Small intestine (tissue), 7 donors: ENCODE results near the gene PTRH1. TPM values are rescaled to one million over a fixed set of nuclear protein-coding genes. Genes with fewer than 3 reads are reported as not detected.

Experiments used
- DNase-seq, 2 donors: peaks; one replicate each; pipeline versions ENCODE4 v3.0.0 to v3.0.0-alpha.2; 2013
- FAIRE-seq: peaks from 2 replicates; lab custom pipeline; 2012; peaks lifted over from hg19 to GRCh38; lab: Jason Lieb, UNC
- H3K27ac ChIP-seq, 3 donors: one replicate each; pipeline ENCODE4 v1.5.1; 2013; ENCODE audit warnings: low read length in 2 of 3, mild to moderate bottlenecking in 2 of 3, control low read depth in 1 of 3, inconsistent platforms in 1 of 3, low read depth in 1 of 3, moderate library complexity in 1 of 3
- H3K27me3 ChIP-seq, 3 donors: one replicate each; pipeline ENCODE4 v1.6.1; 2013; ENCODE audit warnings: low read length in 3 of 3, inconsistent platforms in 1 of 3; ENCODE audit not compliant: control insufficient read depth in 3 of 3, insufficient read depth in 3 of 3
- H3K36me3 ChIP-seq, 3 donors: one replicate each; pipeline ENCODE4 v1.6.1; 2013; ENCODE audit warnings: low read length in 3 of 3, inconsistent platforms in 1 of 3, low read depth in 1 of 3, mild to moderate bottlenecking in 1 of 3, moderate library complexity in 1 of 3; ENCODE audit not compliant: control insufficient read depth in 3 of 3, insufficient read depth in 2 of 3
- H3K4me1 ChIP-seq, 3 donors: one replicate each; pipeline ENCODE4 v1.6.1; 2013; ENCODE audit warnings: low read length in 2 of 3, inconsistent platforms in 1 of 3, low read depth in 1 of 3, mild to moderate bottlenecking in 1 of 3, moderate library complexity in 1 of 3; ENCODE audit not compliant: control insufficient read depth in 3 of 3, insufficient read depth in 2 of 3
- H3K4me3 ChIP-seq, 3 donors: one replicate each; pipeline ENCODE4 v1.5.1; 2013; ENCODE audit warnings: low read length in 3 of 3, control low read depth in 1 of 3, inconsistent platforms in 1 of 3, low read depth in 1 of 3, mild to moderate bottlenecking in 1 of 3, moderate library complexity in 1 of 3
- H3K9me3 ChIP-seq, 2 donors: one replicate each; pipeline ENCODE4 v1.6.1; 2013; ENCODE audit warnings: low read depth in 1 of 2, low read length in 1 of 2; ENCODE audit not compliant: control insufficient read depth in 2 of 2, insufficient read depth in 1 of 2
- WGBS, 3 donors: extraction: QIAGEN DNeasy Blood & Tissue Kit; methylation state at CpG; one replicate each; pipeline ENCODE4 v1.1.7; 2013; 5-methylcytosine and 5-hydroxymethylcytosine counted together
- polyA plus RNA-seq, 4 donors: library from polyadenylated mRNA; stranded (reverse) in 3 of 4; unstranded in 1 of 4; fragments of 200-250 nt in 3 of 4; fragments of 120-200 nt in 1 of 4; gene quantifications; one replicate each; pipeline versions ENCODE4 v1.2.1 to v1.2.3, GENCODE V29; 2013
- donor health status: healthy with polysubstance abuse.
- donor health status: control.
- donor health status: control.
- donor health status: Bipolar disorder and iron deficiency.
- donor health status: healthy.

The PTRH1 gene
- polyA plus RNA-seq, 4 donors = 3.4 to 16.8 (median 10.9) TPM

DNA sequence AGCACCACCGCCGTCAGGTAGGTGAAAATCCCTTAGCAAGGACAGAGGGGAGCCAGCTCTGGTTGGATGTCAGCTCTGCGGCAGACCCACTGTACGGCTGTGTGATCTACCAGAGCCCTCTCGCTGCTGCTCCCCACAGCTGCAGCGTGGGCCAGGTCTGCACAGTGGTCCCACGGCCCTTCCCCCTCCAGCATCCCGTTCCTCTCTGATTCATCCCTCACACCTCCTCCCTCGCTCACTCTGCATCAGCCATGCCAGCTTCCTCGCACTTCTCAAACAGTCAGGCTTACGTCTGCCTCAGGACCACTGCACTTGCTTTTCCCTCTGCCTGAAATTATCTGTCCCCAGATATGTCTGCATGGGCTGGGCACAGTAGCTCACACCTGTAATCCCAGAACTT, 35.2 kb downstream of the PTRH1 start:
- H3K4me1 ChIP-seq = no peaks in the 10 kb centered on the region
- H3K27me3 ChIP-seq = no peaks in the 10 kb centered on the region
- DNase-seq (no peak), FAIRE-seq (no peak)
- no peaks in the 10 kb centered on the region for H3K9me3 ChIP-seq
- peaks cover 0 to 56% (median 0%) of the 10 kb centered on the region in 3 donors for H3K36me3 ChIP-seq
- H3K4me3 ChIP-seq = no peak overlapping the region
- no peak overlapping the region for H3K27ac ChIP-seq
- 87 to 93% (median 88%) methylated on average over 11 of the region's 11 CpGs for WGBS, 3 donors

DNA sequence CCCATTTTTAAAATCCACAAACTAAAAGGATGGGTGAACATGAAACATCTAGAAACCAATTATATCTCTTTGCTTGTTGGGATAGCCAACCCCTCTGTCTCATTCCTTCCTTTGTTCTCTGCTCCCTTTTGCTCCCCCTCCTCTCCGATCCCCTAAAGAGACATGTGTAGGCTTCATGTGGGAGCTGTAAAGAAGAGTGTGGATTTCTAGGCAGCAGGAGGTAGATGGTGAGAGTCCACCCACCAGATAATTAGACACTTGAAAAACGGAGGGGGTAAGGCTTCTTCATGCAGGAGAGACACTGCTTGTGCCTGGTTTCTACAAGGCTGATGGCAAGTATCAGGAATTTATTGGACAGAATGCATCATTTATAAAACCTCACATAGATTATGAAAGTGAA, 36.0 kb downstream of the PTRH1 start:
- WGBS, 3 donors = 74 to 84% (median 75%) methylated on average over 2 of the region's 2 CpGs
- no peaks in the 10 kb centered on the region for H3K27me3 ChIP-seq
- no peaks in the 10 kb centered on the region for H3K9me3 ChIP-seq
- H3K27ac ChIP-seq = no peak overlapping the region
- FAIRE-seq = no peak
- no peaks in the 10 kb centered on the region for H3K4me1 ChIP-seq
- peaks cover 0 to 54% (median 0%) of the 10 kb centered on the region in 3 donors for H3K36me3 ChIP-seq
- no peak for DNase-seq
- H3K4me3 ChIP-seq = no peak overlapping the region

- Histone ChIP-seq H3K9me3 (no peaks in the 10 kb centered on the region), H3K27me3 (no peaks in the 10 kb centered on the region), H3K27ac (no peak overlapping the region), H3K4me3 (no peak overlapping the region), H3K36me3 (peaks cover 0 to 49% (median 0%) of the 10 kb centered on the region in 3 donors), H3K4me1 (no peaks in the 10 kb centered on the region)
- FAIRE-seq (no peak), DNase-seq (no peak)
- 87 to 93% (median 87%) methylated on average over 12 of the region's 12 CpGs for WGBS, 3 donors
Measured at GRCh38 chr9:127676638-127677037, 38.8 kb downstream of the PTRH1 start.

- no peak for FAIRE-seq
- Histone ChIP-seq H3K27me3 (no peaks in the 10 kb centered on the region), H3K36me3 (peaks cover 0 to 32% (median 3%) of the 10 kb centered on the region in 3 donors), H3K4me1 (no peaks in the 10 kb centered on the region), H3K4me3 (no peak overlapping the region), H3K27ac (no peak overlapping the region), H3K9me3 (no peaks in the 10 kb centered on the region)
- no peak for DNase-seq
- WGBS, 3 donors = 81 to 90% (median 90%) methylated on average over 7 of the region's 7 CpGs
Measured at GRCh38 chr9:127673234-127673633, 42.2 kb downstream of the PTRH1 start.

- peaks cover 0 to 35% (median 4%) of the 10 kb centered on the region in 3 donors for H3K36me3 ChIP-seq
- H3K27ac ChIP-seq = no peak overlapping the region
- H3K27me3 ChIP-seq = no peaks in the 10 kb centered on the region
- no peak overlapping the region for H3K4me3 ChIP-seq
- no peaks in the 10 kb centered on the region for H3K9me3 ChIP-seq
- DNase-seq = no peak
- WGBS, 3 donors = 90 to 94% (median 91%) methylated on average over 15 to 18 of the region's 18 CpGs
- FAIRE-seq = no peak
- H3K4me1 ChIP-seq = peaks cover 0 to 13% (median 0%) of the 10 kb centered on the region in 3 donors
Measured at GRCh38 chr9:127667906-127668305, 47.6 kb downstream of the PTRH1 start.

GRCh38 chr9:127667127-127667844, 48.2 kb downstream of the PTRH1 start:
- peaks cover 0 to 13% (median 0%) of the 10 kb centered on the region in 3 donors for H3K4me1 ChIP-seq
- H3K27ac ChIP-seq = no peak overlapping the region
- DNase-seq (no peak), FAIRE-seq (no peak)
- 63 to 74% (median 64%) methylated on average over 3 of the region's 3 CpGs for WGBS, 3 donors
- no peaks in the 10 kb centered on the region for H3K9me3 ChIP-seq
- no peak overlapping the region for H3K4me3 ChIP-seq
- no peaks in the 10 kb centered on the region for H3K27me3 ChIP-seq
- peaks cover 0 to 35% (median 5%) of the 10 kb centered on the region in 3 donors for H3K36me3 ChIP-seq

DNA sequence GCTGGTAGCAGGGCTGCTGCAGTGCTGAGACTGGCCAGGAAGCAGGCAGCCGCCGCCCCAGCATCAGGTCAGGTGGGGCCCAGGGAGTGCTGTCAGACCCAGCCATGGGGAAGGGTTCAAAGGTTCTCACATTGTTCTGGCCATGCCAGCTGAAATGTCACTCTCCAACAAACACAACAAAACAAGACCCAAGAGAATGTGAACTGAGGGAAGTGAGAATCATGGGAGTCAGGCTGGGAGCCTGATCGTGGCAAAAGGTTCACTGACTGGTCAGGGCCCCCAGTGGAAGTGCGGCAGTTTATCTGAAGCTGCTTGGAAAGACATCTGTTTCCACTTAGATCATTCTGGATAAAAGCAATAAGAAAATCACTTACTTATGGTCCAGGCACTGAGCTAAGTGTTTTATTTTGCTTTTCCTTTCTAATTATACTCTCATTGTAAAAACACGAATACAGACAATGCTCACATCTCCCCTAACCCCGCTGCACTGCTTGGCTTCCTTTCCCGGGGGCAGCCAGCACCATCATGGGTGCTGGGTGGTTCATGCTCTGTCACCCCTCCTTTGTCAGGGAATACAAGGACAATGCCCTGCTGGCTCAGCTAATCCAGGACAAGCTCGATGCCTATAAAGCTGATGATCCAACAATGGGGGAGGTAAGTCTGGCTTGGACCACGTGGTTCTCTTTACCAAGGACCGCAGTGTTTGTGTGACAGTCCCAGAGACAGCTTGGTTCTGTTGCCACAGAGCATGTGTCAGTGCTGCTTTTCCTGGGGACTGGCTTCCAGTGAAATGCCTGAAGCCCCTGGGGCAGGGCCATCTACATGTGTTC, 50.6 kb downstream of the PTRH1 start:
- H3K4me1 ChIP-seq = peaks cover 0 to 13% (median 0%) of the 10 kb centered on the region in 3 donors
- H3K36me3 ChIP-seq = peaks cover 0 to 24% (median 2%) of the 10 kb centered on the region in 3 donors
- H3K9me3 ChIP-seq = no peaks in the 10 kb centered on the region
- WGBS, 3 donors = 44 to 53% (median 52%) methylated on average over 10 of the region's 10 CpGs
- FAIRE-seq = no peak
- H3K27ac ChIP-seq = peak overlapping the region in 1 of 3 donors; percentile 32
- DNase-seq = peak; percentile 39 to 54
- no peak overlapping the region for H3K4me3 ChIP-seq
- H3K27me3 ChIP-seq = no peaks in the 10 kb centered on the region

DNA sequence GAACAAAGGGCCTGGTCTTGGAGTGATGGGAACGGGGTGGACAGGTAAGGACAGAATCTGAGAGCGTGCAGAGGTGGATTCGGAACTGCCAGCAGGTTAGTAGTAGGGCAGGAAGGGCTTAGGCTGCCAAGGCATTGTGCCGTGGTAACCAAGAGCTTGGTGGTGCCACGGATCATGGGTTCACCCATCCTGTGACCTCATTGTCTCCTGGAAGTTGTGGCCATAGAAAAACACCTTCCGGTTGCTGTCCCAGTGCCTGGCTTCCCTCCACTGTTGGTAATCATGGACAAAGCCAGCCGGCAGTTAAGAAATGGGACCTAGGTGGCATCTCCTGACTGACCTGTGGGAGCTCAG, 51.2 kb downstream of the PTRH1 start:
- FAIRE-seq = no peak
- no peak overlapping the region for H3K4me3 ChIP-seq
- peaks cover 0 to 24% (median 2%) of the 10 kb centered on the region in 3 donors for H3K36me3 ChIP-seq
- 75 to 88% (median 85%) methylated on average over 7 of the region's 7 CpGs for WGBS, 3 donors
- H3K9me3 ChIP-seq = no peaks in the 10 kb centered on the region
- no peaks in the 10 kb centered on the region for H3K27me3 ChIP-seq
- H3K27ac ChIP-seq = peak overlapping the region in 1 of 3 donors; percentile 32
- no peak for DNase-seq
- H3K4me1 ChIP-seq = peaks cover 0 to 13% (median 0%) of the 10 kb centered on the region in 3 donors
